Measurements from ENCODE around the gene DOCK11. TPM values are rescaled to one million over a fixed set of nuclear protein-coding genes. Genes with fewer than 3 reads are reported as not detected.
"Not testable (repeated sequence)": the region's sequence is repeated elsewhere in the genome, so short reads cannot be mapped to it uniquely, and the experiment has no call there.

DOCK11 gene
- total and polyA plus RNA-seq, 2 donors (not counting 1 experiment from before 2014, with no cell fraction given) = 31.0 to 83.5 TPM

DNA sequence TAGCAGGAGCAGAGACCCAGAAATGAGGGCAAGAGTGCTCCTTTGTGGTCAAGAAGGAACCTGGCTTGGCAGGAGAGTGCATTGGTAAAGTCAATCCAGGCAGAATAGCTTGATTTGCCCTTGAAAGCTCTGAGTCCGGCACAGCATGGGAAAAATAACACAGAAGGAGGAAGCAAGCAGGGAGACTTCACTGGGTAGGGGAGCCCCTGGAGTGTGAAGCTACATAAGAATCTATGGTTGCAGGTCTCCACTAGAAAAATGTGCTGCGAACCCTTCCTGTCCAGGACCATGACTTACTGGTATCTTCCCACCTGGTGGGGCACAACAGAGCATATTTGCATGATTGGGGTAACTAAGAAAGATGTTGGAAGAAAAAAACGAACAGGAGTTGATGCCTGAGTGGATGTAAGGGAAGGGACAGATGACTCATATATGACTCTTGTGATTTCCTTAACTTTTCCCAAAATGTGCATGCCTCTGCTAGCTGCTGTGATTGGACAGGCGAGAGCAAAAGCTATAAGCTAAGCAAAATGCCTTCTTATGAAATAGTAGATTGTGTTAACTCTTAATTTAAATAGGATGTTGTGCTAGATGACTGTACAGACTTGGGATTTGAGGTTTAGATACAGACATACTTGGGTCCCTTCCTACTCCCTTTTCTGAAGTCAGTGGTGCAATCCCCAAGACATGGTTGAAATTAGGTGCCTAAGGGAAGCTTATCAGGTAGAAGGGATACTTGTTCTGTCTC lies 235.1 kb downstream of the DOCK11 start:
- peaks cover 29 to 45% of the 10 kb centered on the region in 2 donors for H3K4me1 ChIP-seq (ENCODE audit: control insufficient read depth in 2 of 2, insufficient read depth in 2 of 2, low read length in 2 of 2)
- H2AFZ ChIP-seq (ENCODE audit: insufficient read depth, low read depth, low read length, poor library complexity, severe bottlenecking) = no peak overlapping the region
- no peaks in the 10 kb centered on the region for H3K36me3 ChIP-seq (replicated peaks in 1 of 2; ENCODE audit: control extremely low read depth in 1 of 2, control insufficient read depth in 1 of 2, extremely low read depth in 1 of 2, insufficient read depth in 2 of 2, low read length in 1 of 2)
- ATAC-seq (ENCODE audit: low read depth) = no peak
- Mint-ChIP-seq H3K27ac (peak overlapping the region; percentile 74), H3K9me3 (ENCODE audit: insufficient read depth) (no peaks in the 10 kb centered on the region), H3K4me3 (peak overlapping the region; percentile 56), H3K4me1 (peaks cover 47% of the 10 kb centered on the region), H3K27me3 (no peaks in the 10 kb centered on the region)
- no peak for DNase-seq
- H3K27me3 ChIP-seq (replicated peaks in 1 of 4; ENCODE audit: control extremely low read depth in 1 of 4, control insufficient read depth in 3 of 4, insufficient read depth in 4 of 4, low read length in 3 of 4) = no peaks in the 10 kb centered on the region
- 100% methylated on average over 1 of the region's 4 CpGs for WGBS (ENCODE audit: insufficient coverage)
- no peaks in the 10 kb centered on the region for H3K79me2 ChIP-seq (ENCODE audit: control insufficient read depth, insufficient read depth, low read length)
- TF ChIP-seq EZH2 (IDR thresholded peaks at IDR 0.05; ENCODE audit: borderline replicate concordance, insufficient read depth, low read depth, low read length, poor library complexity, severe bottlenecking) = no peak
- TF ChIP-seq, protein P1, sequence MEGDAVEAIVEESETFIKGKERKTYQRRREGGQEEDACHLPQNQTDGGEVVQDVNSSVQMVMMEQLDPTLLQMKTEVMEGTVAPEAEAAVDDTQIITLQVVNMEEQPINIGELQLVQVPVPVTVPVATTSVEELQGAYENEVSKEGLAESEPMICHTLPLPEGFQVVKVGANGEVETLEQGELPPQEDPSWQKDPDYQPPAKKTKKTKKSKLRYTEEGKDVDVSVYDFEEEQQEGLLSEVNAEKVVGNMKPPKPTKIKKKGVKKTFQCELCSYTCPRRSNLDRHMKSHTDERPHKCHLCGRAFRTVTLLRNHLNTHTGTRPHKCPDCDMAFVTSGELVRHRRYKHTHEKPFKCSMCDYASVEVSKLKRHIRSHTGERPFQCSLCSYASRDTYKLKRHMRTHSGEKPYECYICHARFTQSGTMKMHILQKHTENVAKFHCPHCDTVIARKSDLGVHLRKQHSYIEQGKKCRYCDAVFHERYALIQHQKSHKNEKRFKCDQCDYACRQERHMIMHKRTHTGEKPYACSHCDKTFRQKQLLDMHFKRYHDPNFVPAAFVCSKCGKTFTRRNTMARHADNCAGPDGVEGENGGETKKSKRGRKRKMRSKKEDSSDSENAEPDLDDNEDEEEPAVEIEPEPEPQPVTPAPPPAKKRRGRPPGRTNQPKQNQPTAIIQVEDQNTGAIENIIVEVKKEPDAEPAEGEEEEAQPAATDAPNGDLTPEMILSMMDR (IDR thresholded peaks at IDR 0.05) = no peak
- no peak overlapping the region for H3K4me3 ChIP-seq (ENCODE audit: control extremely low read depth in 1 of 5, extremely low read depth in 1 of 5, insufficient read depth in 1 of 5, low read depth in 2 of 5, low read length in 4 of 5)
- CTCF ChIA-PET = interaction anchor here (1.2 kb wide), 1 partner anchor 72 kb away, joined by 3 read pairs; no protein-coding TSS in a partner anchor
- POLR2A ChIA-PET = no interaction called here
- no peaks in the 10 kb centered on the region for H4K20me1 ChIP-seq (ENCODE audit: control insufficient read depth, insufficient read depth, low read length, poor library complexity, severe bottlenecking)
- H3K9ac ChIP-seq (ENCODE audit: low read length) = no peak overlapping the region
- no peak overlapping the region for H3K27ac ChIP-seq (ENCODE audit: low read length in 2 of 2)
- peak overlapping the region; percentile 0 for H3K4me2 ChIP-seq (replicated peaks; ENCODE audit: low read depth, low read length, poor library complexity, severe bottlenecking)
- H3K9me3 ChIP-seq (ENCODE audit: control extremely low read depth in 1 of 3, control insufficient read depth in 2 of 3, insufficient read depth in 1 of 3, low read length in 2 of 3) = no peaks in the 10 kb centered on the region
- intact Hi-C loops (cut with micrococcal nuclease) = loop anchor here (10.0 kb wide), 1 partner anchor 46 kb away; no protein-coding TSS in a partner anchor

DNA sequence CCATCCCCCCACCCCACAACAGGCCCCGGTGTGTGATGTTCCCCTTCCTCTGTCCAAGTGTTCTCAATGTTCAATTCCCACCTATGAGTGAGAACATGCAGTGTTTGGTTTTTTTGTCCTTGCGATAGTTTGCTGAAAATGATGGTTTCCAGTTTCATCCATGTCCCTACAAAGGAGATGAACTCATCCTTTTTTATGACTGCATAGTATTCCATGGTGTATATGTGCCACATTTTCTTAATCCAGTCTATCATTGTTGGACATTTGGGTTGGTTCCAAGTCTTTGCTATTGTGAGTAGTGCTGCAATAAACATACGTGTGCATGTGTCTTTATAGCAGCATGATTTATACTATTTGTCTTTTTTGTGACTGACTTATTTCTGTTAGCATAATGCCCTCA lies 236.9 kb downstream of the DOCK11 start:
- CTCF ChIA-PET; H3K4me3 Mint-ChIP-seq; H3K4me3 ChIP-seq (ENCODE audit: control extremely low read depth in 1 of 5, extremely low read depth in 1 of 5, insufficient read depth in 1 of 5, low read depth in 2 of 5, low read length in 4 of 5); H2AFZ ChIP-seq (ENCODE audit: insufficient read depth, low read depth, low read length, poor library complexity, severe bottlenecking); ATAC-seq (ENCODE audit: low read depth); H4K20me1 ChIP-seq (ENCODE audit: control insufficient read depth, insufficient read depth, low read length, poor library complexity, severe bottlenecking); H3K9me3 Mint-ChIP-seq (ENCODE audit: insufficient read depth); H3K9ac ChIP-seq (ENCODE audit: low read length); DNase-seq; H3K27me3 ChIP-seq (replicated peaks in 1 of 4; ENCODE audit: control extremely low read depth in 1 of 4, control insufficient read depth in 3 of 4, insufficient read depth in 4 of 4, low read length in 3 of 4); H3K27me3 Mint-ChIP-seq; H3K36me3 ChIP-seq (replicated peaks in 1 of 2; ENCODE audit: control extremely low read depth in 1 of 2, control insufficient read depth in 1 of 2, extremely low read depth in 1 of 2, insufficient read depth in 2 of 2, low read length in 1 of 2); H3K4me2 ChIP-seq (replicated peaks; ENCODE audit: low read depth, low read length, poor library complexity, severe bottlenecking); POLR2A ChIA-PET; H3K9me3 ChIP-seq (ENCODE audit: control extremely low read depth in 1 of 3, control insufficient read depth in 2 of 3, insufficient read depth in 1 of 3, low read length in 2 of 3); H3K27ac ChIP-seq (ENCODE audit: low read length in 2 of 2): not testable (repeated sequence)
- Histone ChIP-seq H3K4me1 (ENCODE audit: control insufficient read depth in 2 of 2, insufficient read depth in 2 of 2, low read length in 2 of 2) (peaks cover 31 to 40% of the 10 kb centered on the region in 2 donors), H3K79me2 (ENCODE audit: control insufficient read depth, insufficient read depth, low read length) (peaks cover 17% of the 10 kb centered on the region)
- WGBS (ENCODE audit: insufficient coverage) = no CpG with 5 or more reads among the region's 3 CpGs
- peak overlapping the region; percentile 26 for H3K27ac Mint-ChIP-seq
- intact Hi-C loops (cut with micrococcal nuclease) = loop anchor here (10.0 kb wide), 1 partner anchor 48 kb away; no protein-coding TSS in a partner anchor
- peaks cover 50% of the 10 kb centered on the region for H3K4me1 Mint-ChIP-seq
